Measurements from ENCODE around the gene SLC35D3.
"Not testable (repeated sequence)": the region's sequence is repeated elsewhere in the genome, so short reads cannot be mapped to it uniquely, and the experiment has no call there.

Gene SLC35D3

DNA sequence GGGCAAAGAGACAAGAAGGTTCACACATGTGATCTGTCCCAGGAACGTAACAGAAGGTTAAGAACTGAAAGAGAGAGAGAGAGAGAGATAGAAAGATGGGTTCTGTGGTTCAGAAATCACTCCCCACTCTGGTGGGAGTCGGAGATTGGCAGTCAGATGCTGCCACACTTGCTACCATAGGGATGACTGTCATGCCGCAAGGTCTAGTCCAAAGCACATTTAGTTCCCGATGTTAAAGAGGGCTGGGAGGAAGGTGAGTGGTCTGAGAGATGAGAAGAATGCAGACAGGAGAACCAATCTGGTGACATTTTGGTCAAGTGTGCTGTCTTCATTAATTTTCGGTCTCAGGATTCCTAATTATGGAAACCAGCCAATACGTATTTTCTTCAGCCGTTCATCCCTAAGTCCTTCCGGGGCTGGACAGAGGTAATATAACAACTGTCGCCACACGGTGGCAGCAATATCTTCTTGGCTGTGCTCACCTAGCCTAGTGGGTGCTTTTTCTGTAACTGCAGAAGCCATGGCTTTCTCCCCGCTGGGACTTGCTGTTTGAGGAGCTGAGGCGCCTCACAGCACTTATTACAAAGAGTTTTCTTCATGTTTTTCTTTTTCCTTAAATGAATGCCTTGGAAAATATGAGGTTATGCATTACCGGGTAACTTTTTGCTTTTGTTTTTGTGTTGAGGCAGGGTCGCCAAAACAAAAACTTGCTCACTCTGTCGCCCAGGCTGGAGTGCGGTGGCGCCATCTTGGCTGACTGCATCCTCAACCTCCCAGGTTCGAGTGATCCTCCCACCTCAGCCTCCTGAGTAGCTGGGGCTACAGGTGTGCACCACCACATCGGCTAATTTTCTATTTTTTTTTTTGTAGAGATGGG is 46.0 kb downstream of the SLC35D3 start:
- DNase-seq (ENCODE audit: low spot score) = peak; percentile 59

DNA sequence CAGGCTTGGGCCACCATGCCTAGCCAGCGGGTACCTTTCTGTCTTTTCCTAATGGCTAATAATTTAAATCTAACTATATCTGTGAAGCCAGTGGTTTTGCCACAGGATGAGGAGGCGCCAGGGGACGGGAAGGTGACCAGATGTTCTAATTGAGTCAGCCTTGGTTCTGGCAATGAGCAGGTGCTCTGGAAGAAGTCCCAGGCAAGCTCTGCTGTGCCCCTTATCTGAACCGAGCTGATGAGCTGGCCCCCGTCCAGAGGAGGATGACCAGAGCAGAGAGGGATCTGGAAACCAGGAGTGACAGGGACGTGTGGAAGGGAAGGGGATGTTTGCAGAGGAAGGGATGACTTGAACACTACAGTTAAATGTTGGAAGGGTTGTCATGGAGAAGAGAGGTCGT is 46.7 kb downstream of the SLC35D3 start:
- no peak for DNase-seq (ENCODE audit: low spot score)

DNA sequence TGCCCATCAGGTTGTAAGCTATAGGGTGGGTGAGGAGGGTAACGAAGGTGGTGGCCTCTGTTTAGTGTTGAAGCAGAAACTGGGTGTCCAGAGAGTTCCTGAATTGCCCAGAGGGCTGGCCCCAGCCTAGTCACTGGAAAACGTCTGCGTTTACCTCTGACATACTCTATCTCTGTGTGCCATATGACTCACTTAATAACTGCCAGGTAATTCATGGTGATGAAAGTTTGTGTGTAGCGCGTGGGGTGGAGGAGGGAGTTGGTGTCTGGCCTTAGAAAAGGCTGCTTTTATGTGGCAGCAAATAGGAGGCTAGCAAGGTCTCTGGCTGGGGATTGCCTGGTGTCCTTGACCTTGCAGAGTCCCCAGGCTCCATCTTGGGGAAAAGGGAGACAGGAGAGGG is 47.3 kb downstream of the SLC35D3 start:
- DNase-seq (ENCODE audit: low spot score) = no peak

DNA sequence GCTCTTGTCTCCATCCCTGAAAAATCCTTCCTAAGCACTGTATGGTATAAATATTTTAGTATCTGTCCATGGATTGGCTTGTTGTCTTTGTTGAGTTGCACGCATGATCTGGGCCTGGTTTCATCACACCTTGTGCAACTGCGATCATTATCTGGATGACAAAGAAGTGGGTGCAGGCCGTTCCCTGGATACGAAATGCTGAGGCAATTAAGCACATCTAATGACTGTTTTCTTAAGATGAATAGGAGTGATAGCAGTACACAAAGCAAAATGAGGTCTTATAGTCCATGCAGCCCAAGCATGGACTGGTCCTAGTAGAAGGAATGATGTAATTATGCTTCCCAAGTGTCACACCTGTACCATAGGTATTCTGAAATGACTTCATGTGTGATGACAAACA is 47.8 kb downstream of the SLC35D3 start:
- DNase-seq (ENCODE audit: low spot score) = no peak

DNA sequence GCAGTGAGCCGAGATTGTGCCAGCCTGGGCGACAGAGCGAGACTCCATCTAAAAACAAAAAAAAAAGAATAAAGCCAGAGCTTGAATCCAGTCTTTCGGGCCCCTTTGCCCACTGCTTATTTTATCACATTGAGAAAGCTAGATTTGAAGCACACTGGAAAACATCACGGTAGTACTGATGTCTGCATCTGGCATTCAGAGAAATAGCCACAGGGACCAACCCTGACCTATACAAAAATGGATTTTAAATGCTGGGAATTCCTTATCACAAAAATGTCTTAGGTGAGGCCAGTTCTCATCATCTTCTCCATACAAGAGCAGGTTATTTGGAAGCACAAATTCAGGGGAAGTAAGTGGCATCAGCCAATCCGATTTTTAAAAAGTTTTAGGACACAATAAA is 49.5 kb downstream of the SLC35D3 start:
- DNase-seq (ENCODE audit: low spot score) = no peak

DNA sequence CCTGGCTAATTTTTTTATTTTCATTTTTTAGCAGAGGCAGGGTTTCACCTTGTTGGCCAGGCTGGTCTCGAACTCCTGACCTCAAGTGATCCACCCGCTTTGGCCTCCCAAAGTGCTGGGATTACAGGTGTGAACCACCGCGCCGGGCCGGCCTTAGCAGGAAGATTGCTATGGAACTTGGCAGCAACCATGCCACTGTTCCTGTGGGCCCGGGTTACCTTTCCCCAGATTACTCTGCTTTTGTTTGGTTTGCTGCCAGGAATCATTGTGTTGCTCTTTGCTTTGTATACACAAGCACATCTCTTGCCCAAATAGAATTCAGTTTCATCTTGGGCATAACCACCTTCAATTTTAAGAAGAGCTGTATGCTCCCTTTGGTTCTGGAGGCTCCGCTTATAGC is 51.7 kb downstream of the SLC35D3 start:
- not testable (repeated sequence) for DNase-seq (ENCODE audit: low spot score)

Measured in CD4-positive, alpha-beta T cell treated with Interleukin-6 at 100 ng/mL for 8 hours (primary cell).